SK-N-SH treated with all-trans-retinoic acid at 6 μM for 48 hours (cell line): ENCODE data around the gene IFI30.

Experiments
- ATAC-seq: fragments of 200-7000 bp; cut with Tn5 transposase; 3 replicates; pipeline ENCODE4 v1.9.1; 2020; ENCODE audit warnings: mild to moderate bottlenecking, moderate library complexity
- BACH2 ChIP-seq: fragments of 250-450 bp; sonication (Bioruptor Pico); IDR thresholded peaks from 2 replicates; pipeline ENCODE4 v1.9.0; 2021; ENCODE audit warnings: mild to moderate bottlenecking, borderline replicate concordance
- CSDC2 ChIP-seq: fragments of 250-450 bp; sonication (Bioruptor Pico); IDR thresholded peaks from 2 replicates; pipeline ENCODE4 v1.5.0; 2020; ENCODE audit warnings: mild to moderate bottlenecking, moderate library complexity
- ESRRG ChIP-seq: fragments of 250-450 bp; sonication (Bioruptor Pico); IDR thresholded peaks from 2 replicates; pipeline ENCODE4 v1.6.1; 2021; ENCODE audit warnings: mild to moderate bottlenecking
- GLIS3 ChIP-seq: fragments of 250-450 bp; sonication (Bioruptor Pico); IDR thresholded peaks from 2 replicates; pipeline ENCODE4 v1.5.0; 2020; ENCODE audit warnings: mild to moderate bottlenecking, moderate library complexity
- ISL1 ChIP-seq: fragments of 250-450 bp; sonication (Bioruptor Pico); IDR thresholded peaks from 2 replicates; pipeline ENCODE4 v2.1.2; 2022; ENCODE audit warnings: mild to moderate bottlenecking, moderate library complexity
- OSR1 ChIP-seq: fragments of 250-450 bp; sonication (Bioruptor Pico); IDR thresholded peaks from 2 replicates; pipeline ENCODE4 v1.8.0; 2022; ENCODE audit warnings: moderate library complexity, mild to moderate bottlenecking, inconsistent platforms
- PPARA ChIP-seq: fragments of 250-450 bp; sonication (Bioruptor Pico); IDR thresholded peaks from 2 replicates; pipeline ENCODE4 v1.5.0; 2020; ENCODE audit warnings: mild to moderate bottlenecking, borderline replicate concordance
- RARB ChIP-seq: fragments of 250-450 bp; sonication (Bioruptor Pico); IDR thresholded peaks from 2 replicates; pipeline ENCODE4 v1.8.0; 2021; ENCODE audit warnings: mild to moderate bottlenecking, moderate library complexity
- SNAI2 ChIP-seq: fragments of 250-450 bp; sonication (Bioruptor Pico); IDR thresholded peaks from 2 replicates; pipeline ENCODE4 v1.5.0; 2020; ENCODE audit warnings: mild to moderate bottlenecking, moderate library complexity
- TCF4 ChIP-seq: fragments of 250-450 bp; sonication (Bioruptor Pico); IDR thresholded peaks from 2 replicates; pipeline ENCODE4 v1.8.0; 2021; ENCODE audit warnings: mild to moderate bottlenecking, moderate library complexity, borderline replicate concordance
- TOX ChIP-seq: fragments of 250-450 bp; sonication (Bioruptor Pico); IDR thresholded peaks from 2 replicates; pipeline ENCODE4 v1.8.0; 2021; ENCODE audit warnings: mild to moderate bottlenecking, moderate library complexity, borderline replicate concordance
- ZC3H10 ChIP-seq: fragments of 250-450 bp; sonication (Bioruptor Pico); IDR thresholded peaks from 2 replicates; pipeline ENCODE4 v1.5.1; 2021; ENCODE audit warnings: mild to moderate bottlenecking, moderate library complexity
- ZFP3 ChIP-seq: fragments of 250-450 bp; sonication (Bioruptor Pico); IDR thresholded peaks from 2 replicates; pipeline ENCODE4 v1.5.0; 2020; ENCODE audit warnings: mild to moderate bottlenecking, moderate library complexity
- ZFP30 ChIP-seq: fragments of 450-650 bp; formaldehyde crosslinking; IDR thresholded peaks from 2 replicates; pipeline ENCODE4 v1.5.0; 2022; ENCODE audit warnings: mild to moderate bottlenecking, moderate library complexity
- ZNF70 ChIP-seq: fragments of 450-650 bp; formaldehyde crosslinking; IDR thresholded peaks from 2 replicates; pipeline ENCODE4 v1.5.0; 2020; ENCODE audit warnings: mild to moderate bottlenecking, moderate library complexity
- ZNF8 ChIP-seq: fragments of 450-650 bp; formaldehyde crosslinking; IDR thresholded peaks from 2 replicates; pipeline ENCODE4 v1.5.0; 2020; ENCODE audit warnings: mild to moderate bottlenecking, moderate library complexity
- TF ChIP-seq, protein P1 (sequence below): fragments of 250-450 bp; sonication (Bioruptor Pico); IDR thresholded peaks from 2 replicates; pipeline ENCODE4 v1.5.0; 2020; ENCODE audit warnings: mild to moderate bottlenecking, moderate library complexity
- TF ChIP-seq, protein P2 (sequence below): fragments of 250-450 bp; sonication (Bioruptor Pico); IDR thresholded peaks from 2 replicates; pipeline ENCODE4 v1.8.0; 2021; ENCODE audit warnings: low read depth, mild to moderate bottlenecking, moderate library complexity, borderline replicate concordance
- TF ChIP-seq, protein P3 (sequence below): fragments of 250-450 bp; sonication (Bioruptor Pico); IDR thresholded peaks from 2 replicates; pipeline ENCODE4 v1.5.1; 2020; ENCODE audit warnings: low read depth, mild to moderate bottlenecking, moderate library complexity
- TF ChIP-seq, protein P4 (sequence below): fragments of 250-450 bp; sonication (Bioruptor Pico); IDR thresholded peaks from 2 replicates; pipeline ENCODE4 v1.5.1; 2021; ENCODE audit warnings: mild to moderate bottlenecking, moderate library complexity
- TF ChIP-seq, protein P5 (sequence below): fragments of 250-450 bp; sonication (Bioruptor Pico); IDR thresholded peaks from 2 replicates; pipeline ENCODE4 v1.8.0; 2020; ENCODE audit warnings: mild to moderate bottlenecking, moderate library complexity, borderline replicate concordance

IFI30 gene

GRCh38 chr19:18135712-18136584, 37.7 kb upstream of the IFI30 start:
- no peak for ATAC-seq
- TF ChIP-seq, protein P1, sequence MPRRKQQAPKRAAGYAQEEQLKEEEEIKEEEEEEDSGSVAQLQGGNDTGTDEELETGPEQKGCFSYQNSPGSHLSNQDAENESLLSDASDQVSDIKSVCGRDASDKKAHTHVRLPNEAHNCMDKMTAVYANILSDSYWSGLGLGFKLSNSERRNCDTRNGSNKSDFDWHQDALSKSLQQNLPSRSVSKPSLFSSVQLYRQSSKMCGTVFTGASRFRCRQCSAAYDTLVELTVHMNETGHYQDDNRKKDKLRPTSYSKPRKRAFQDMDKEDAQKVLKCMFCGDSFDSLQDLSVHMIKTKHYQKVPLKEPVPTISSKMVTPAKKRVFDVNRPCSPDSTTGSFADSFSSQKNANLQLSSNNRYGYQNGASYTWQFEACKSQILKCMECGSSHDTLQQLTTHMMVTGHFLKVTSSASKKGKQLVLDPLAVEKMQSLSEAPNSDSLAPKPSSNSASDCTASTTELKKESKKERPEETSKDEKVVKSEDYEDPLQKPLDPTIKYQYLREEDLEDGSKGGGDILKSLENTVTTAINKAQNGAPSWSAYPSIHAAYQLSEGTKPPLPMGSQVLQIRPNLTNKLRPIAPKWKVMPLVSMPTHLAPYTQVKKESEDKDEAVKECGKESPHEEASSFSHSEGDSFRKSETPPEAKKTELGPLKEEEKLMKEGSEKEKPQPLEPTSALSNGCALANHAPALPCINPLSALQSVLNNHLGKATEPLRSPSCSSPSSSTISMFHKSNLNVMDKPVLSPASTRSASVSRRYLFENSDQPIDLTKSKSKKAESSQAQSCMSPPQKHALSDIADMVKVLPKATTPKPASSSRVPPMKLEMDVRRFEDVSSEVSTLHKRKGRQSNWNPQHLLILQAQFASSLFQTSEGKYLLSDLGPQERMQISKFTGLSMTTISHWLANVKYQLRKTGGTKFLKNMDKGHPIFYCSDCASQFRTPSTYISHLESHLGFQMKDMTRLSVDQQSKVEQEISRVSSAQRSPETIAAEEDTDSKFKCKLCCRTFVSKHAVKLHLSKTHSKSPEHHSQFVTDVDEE: no peak
- TF ChIP-seq, protein P2, sequence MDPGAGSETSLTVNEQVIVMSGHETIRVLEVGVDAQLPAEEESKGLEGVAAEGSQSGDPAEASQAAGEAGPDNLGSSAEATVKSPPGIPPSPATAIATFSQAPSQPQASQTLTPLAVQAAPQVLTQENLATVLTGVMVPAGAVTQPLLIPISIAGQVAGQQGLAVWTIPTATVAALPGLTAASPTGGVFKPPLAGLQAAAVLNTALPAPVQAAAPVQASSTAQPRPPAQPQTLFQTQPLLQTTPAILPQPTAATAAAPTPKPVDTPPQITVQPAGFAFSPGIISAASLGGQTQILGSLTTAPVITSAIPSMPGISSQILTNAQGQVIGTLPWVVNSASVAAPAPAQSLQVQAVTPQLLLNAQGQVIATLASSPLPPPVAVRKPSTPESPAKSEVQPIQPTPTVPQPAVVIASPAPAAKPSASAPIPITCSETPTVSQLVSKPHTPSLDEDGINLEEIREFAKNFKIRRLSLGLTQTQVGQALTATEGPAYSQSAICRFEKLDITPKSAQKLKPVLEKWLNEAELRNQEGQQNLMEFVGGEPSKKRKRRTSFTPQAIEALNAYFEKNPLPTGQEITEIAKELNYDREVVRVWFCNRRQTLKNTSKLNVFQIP (CRISPR knock-in tag): no peak
- no peak for TF ChIP-seq PPARA
- no peak for TF ChIP-seq CSDC2 (CRISPR knock-in tag)
- peak; percentile 98 for TF ChIP-seq ZFP3
- TF ChIP-seq, all 23 proteins: peak for 1

GRCh38 chr19:18137242-18137641, 36.4 kb upstream of the IFI30 start:
- no peak for ATAC-seq
- TF ChIP-seq BACH2 (CRISPR knock-in tag): no peak
- TF ChIP-seq CSDC2 (CRISPR knock-in tag): no peak
- TF ChIP-seq, protein P3, sequence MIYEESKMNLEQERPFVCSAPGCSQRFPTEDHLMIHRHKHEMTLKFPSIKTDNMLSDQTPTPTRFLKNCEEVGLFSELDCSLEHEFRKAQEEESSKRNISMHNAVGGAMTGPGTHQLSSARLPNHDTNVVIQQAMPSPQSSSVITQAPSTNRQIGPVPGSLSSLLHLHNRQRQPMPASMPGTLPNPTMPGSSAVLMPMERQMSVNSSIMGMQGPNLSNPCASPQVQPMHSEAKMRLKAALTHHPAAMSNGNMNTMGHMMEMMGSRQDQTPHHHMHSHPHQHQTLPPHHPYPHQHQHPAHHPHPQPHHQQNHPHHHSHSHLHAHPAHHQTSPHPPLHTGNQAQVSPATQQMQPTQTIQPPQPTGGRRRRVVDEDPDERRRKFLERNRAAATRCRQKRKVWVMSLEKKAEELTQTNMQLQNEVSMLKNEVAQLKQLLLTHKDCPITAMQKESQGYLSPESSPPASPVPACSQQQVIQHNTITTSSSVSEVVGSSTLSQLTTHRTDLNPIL (CRISPR knock-in tag): no peak
- no peak for TF ChIP-seq TOX
- TF ChIP-seq ZFP30 (CRISPR knock-in tag): no peak
- TF ChIP-seq ZNF70: no peak
- TF ChIP-seq, protein P4, sequence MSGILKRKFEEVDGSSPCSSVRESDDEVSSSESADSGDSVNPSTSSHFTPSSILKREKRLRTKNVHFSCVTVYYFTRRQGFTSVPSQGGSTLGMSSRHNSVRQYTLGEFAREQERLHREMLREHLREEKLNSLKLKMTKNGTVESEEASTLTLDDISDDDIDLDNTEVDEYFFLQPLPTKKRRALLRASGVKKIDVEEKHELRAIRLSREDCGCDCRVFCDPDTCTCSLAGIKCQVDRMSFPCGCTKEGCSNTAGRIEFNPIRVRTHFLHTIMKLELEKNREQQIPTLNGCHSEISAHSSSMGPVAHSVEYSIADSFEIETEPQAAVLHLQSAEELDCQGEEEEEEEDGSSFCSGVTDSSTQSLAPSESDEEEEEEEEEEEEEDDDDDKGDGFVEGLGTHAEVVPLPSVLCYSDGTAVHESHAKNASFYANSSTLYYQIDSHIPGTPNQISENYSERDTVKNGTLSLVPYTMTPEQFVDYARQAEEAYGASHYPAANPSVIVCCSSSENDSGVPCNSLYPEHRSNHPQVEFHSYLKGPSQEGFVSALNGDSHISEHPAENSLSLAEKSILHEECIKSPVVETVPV (CRISPR knock-in tag): no peak
- TF ChIP-seq RARB (CRISPR knock-in tag): no peak
- TF ChIP-seq ZC3H10 (CRISPR knock-in tag): no peak

- no peak for ATAC-seq
- no peak for TF ChIP-seq SNAI2
- no peak for TF ChIP-seq TOX
- TF ChIP-seq ISL1: no peak
- TF ChIP-seq, protein P1: no peak
- TF ChIP-seq, protein P5, sequence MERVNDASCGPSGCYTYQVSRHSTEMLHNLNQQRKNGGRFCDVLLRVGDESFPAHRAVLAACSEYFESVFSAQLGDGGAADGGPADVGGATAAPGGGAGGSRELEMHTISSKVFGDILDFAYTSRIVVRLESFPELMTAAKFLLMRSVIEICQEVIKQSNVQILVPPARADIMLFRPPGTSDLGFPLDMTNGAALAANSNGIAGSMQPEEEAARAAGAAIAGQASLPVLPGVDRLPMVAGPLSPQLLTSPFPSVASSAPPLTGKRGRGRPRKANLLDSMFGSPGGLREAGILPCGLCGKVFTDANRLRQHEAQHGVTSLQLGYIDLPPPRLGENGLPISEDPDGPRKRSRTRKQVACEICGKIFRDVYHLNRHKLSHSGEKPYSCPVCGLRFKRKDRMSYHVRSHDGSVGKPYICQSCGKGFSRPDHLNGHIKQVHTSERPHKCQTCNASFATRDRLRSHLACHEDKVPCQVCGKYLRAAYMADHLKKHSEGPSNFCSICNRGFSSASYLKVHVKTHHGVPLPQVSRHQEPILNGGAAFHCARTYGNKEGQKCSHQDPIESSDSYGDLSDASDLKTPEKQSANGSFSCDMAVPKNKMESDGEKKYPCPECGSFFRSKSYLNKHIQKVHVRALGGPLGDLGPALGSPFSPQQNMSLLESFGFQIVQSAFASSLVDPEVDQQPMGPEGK: no peak
- no peak for TF ChIP-seq ZNF70
- TF ChIP-seq ZNF8 (CRISPR knock-in tag): no peak
- TF ChIP-seq GLIS3 (CRISPR knock-in tag): no peak
- no peak for TF ChIP-seq ESRRG
- TF ChIP-seq, protein P4 (CRISPR knock-in tag): no peak
- no peak for TF ChIP-seq RARB (CRISPR knock-in tag)
- no peak for TF ChIP-seq TCF4
- no peak for TF ChIP-seq OSR1
- TF ChIP-seq CSDC2 (CRISPR knock-in tag): no peak
- TF ChIP-seq ZC3H10 (CRISPR knock-in tag): no peak
- TF ChIP-seq, protein P3 (CRISPR knock-in tag): no peak
Observed at GRCh38 chr19:18137657-18138339, 35.8 kb upstream of the IFI30 start.
